Measurements from ENCODE around the gene TLE4.

- TF ChIP-seq, protein P1, sequence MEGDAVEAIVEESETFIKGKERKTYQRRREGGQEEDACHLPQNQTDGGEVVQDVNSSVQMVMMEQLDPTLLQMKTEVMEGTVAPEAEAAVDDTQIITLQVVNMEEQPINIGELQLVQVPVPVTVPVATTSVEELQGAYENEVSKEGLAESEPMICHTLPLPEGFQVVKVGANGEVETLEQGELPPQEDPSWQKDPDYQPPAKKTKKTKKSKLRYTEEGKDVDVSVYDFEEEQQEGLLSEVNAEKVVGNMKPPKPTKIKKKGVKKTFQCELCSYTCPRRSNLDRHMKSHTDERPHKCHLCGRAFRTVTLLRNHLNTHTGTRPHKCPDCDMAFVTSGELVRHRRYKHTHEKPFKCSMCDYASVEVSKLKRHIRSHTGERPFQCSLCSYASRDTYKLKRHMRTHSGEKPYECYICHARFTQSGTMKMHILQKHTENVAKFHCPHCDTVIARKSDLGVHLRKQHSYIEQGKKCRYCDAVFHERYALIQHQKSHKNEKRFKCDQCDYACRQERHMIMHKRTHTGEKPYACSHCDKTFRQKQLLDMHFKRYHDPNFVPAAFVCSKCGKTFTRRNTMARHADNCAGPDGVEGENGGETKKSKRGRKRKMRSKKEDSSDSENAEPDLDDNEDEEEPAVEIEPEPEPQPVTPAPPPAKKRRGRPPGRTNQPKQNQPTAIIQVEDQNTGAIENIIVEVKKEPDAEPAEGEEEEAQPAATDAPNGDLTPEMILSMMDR (IDR thresholded peaks at IDR 0.05): no peak
- no peak for TF ChIP-seq POLR2A (IDR thresholded peaks at IDR 0.05)
Observed at GRCh38 chr9:79537838-79538237, 33.9 kb upstream of the TLE4 start.
